Measurements from ENCODE around the gene HOXB8. TPM values are rescaled to one million over a fixed set of nuclear protein-coding genes. Genes with fewer than 3 reads are reported as not detected.

Gene HOXB8
- total and polyA plus RNA-seq, 2 donors (not counting 3 experiments of a cell fraction or from before 2014, with no cell fraction given), result 1.7 to 2.4 TPM

DNA sequence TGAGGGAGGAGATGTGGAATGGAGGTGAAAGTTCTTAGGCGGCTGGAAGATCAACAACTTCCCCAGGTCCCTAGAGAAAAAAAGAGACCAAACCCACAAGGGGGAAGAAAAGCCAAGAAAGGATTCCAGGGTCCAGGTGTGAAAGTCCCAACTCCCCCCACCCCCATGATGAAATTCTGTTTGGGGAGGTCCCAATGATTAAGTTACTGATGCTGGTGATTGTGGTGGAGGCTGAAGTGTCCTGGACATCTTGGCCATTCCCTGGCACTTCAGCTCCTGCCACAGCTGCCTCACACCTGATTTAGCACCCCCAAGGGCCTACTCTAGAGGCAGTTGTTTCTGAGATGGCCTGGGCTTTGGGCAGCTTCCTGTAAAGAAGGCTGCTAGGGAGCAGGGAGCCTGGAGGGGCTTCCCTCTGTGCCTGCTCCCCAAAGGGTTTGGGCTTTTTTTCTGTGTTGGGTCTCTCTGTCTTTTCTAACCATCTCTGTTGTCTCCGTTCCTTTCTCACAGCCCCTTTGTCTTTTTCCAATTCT, 50.0 kb downstream of the HOXB8 start:
- DNase-seq (ENCODE audit: low read depth, low spot score) (no peak), FAIRE-seq (no peak)
- Histone ChIP-seq H3K79me2 (ENCODE audit: control insufficient read depth, insufficient read depth, low read length) (peaks cover 85% of the 10 kb centered on the region), H3K36me3 (ENCODE audit: control insufficient read depth in 2 of 2, extremely low read depth in 1 of 2, insufficient read depth in 2 of 2, low read length in 2 of 2) (peaks cover 0 to 3% of the 10 kb centered on the region in 2 experiments), H2AFZ (ENCODE audit: low read depth, low read length) (no peak overlapping the region), H3K27me3 (ENCODE audit: control insufficient read depth in 2 of 2, insufficient read depth in 2 of 2, low read length in 2 of 2) (no peaks in the 10 kb centered on the region), H3K4me2 (ENCODE audit: insufficient read depth, low read length) (peak overlapping the region; percentile 56), H3K4me3 (replicated peaks in 1 of 3; ENCODE audit: insufficient read depth in 1 of 3, low read depth in 1 of 3, low read length in 3 of 3) (peak overlapping the region in 1 of 3 experiments; percentile 25), H3K9ac (replicated peaks; ENCODE audit: extremely low read depth, insufficient read depth, low read length) (peak overlapping the region; percentile 27), H3K4me1 (ENCODE audit: control insufficient read depth, extremely low read depth, insufficient read depth, low read length) (peaks cover 52% of the 10 kb centered on the region), H3K9me1 (replicated peaks; ENCODE audit: control insufficient read depth, extremely low read depth, insufficient read depth, low read length) (no peaks in the 10 kb centered on the region), H3K27ac (ENCODE audit: insufficient read depth, low read depth, low read length) (peak overlapping the region; percentile 34), H3K9me3 (replicated peaks; ENCODE audit: control insufficient read depth, insufficient read depth, low read length) (no peaks in the 10 kb centered on the region), H4K20me1 (replicated peaks; ENCODE audit: control insufficient read depth, extremely low read depth, insufficient read depth, low read length) (no peaks in the 10 kb centered on the region)
- TF ChIP-seq JUN (IDR thresholded peaks at IDR 0.05; ENCODE audit: borderline replicate concordance, insufficient read depth, insufficient read length, low read depth), result no peak
- TF ChIP-seq MYC (IDR thresholded peaks at IDR 0.05; ENCODE audit: low read depth, low read length), result no peak
- no peak for TF ChIP-seq POLR2A (IDR thresholded peaks at IDR 0.05; ENCODE audit: low read depth, low read length)
- TF ChIP-seq EZH2 (IDR thresholded peaks at IDR 0.05; ENCODE audit: borderline replicate concordance, low read depth, low read length, severe bottlenecking), result no peak
- TF ChIP-seq, protein P1, sequence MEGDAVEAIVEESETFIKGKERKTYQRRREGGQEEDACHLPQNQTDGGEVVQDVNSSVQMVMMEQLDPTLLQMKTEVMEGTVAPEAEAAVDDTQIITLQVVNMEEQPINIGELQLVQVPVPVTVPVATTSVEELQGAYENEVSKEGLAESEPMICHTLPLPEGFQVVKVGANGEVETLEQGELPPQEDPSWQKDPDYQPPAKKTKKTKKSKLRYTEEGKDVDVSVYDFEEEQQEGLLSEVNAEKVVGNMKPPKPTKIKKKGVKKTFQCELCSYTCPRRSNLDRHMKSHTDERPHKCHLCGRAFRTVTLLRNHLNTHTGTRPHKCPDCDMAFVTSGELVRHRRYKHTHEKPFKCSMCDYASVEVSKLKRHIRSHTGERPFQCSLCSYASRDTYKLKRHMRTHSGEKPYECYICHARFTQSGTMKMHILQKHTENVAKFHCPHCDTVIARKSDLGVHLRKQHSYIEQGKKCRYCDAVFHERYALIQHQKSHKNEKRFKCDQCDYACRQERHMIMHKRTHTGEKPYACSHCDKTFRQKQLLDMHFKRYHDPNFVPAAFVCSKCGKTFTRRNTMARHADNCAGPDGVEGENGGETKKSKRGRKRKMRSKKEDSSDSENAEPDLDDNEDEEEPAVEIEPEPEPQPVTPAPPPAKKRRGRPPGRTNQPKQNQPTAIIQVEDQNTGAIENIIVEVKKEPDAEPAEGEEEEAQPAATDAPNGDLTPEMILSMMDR (IDR thresholded peaks at IDR 0.05; ENCODE audit: extremely low read depth in 1 of 2, insufficient read depth in 1 of 2, low read depth in 1 of 2, low read length in 2 of 2), result no peak
- TF ChIP-seq, protein P2, sequence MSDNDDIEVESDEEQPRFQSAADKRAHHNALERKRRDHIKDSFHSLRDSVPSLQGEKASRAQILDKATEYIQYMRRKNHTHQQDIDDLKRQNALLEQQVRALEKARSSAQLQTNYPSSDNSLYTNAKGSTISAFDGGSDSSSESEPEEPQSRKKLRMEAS (IDR thresholded peaks at IDR 0.05; ENCODE audit: insufficient read depth, insufficient read length), result no peak
- TF ChIP-seq GATA2 (IDR thresholded peaks at IDR 0.05; ENCODE audit: insufficient read depth, insufficient read length, low read depth, low read length), result no peak
- no peak for TF ChIP-seq POLR2AphosphoS5 (IDR thresholded peaks at IDR 0.05; ENCODE audit: insufficient read depth, low read depth, low read length)
- TF ChIP-seq FOS (IDR thresholded peaks at IDR 0.05; ENCODE audit: borderline replicate concordance, insufficient read depth, low read length), result no peak
- intact Hi-C loops (cut with micrococcal nuclease), result no loop called here
- POLR2A ChIA-PET, result no interaction called here
- CTCF ChIA-PET, result interaction anchor here (0.7 to 1.4 kb wide), 3 partner anchors 10 to 302 kb away, joined by 3 read pairs; partner anchors contain the start of gene HOXB5
- no TSS peak for BruUV-seq (replicated peaks)
- dilution Hi-C loops (cut with MboI; ENCODE audit: extremely low pct_ligation_motif_present, low sequenced_read_pairs), result no loop called here
